ENCODE results near the gene INSC. TPM values are rescaled to one million over a fixed set of nuclear protein-coding genes. Genes with fewer than 3 reads are reported as not detected.

The INSC gene
- polyA plus RNA-seq, 4 donors: 0.50 to 0.86 (median 0.76) TPM

- no peak for DNase-seq (ENCODE audit: low read depth in 4 of 4, low spot score in 3 of 4)
These were observed 6.1 kb upstream of the INSC start for GRCh38 chr11:15108592-15109130.

DNA sequence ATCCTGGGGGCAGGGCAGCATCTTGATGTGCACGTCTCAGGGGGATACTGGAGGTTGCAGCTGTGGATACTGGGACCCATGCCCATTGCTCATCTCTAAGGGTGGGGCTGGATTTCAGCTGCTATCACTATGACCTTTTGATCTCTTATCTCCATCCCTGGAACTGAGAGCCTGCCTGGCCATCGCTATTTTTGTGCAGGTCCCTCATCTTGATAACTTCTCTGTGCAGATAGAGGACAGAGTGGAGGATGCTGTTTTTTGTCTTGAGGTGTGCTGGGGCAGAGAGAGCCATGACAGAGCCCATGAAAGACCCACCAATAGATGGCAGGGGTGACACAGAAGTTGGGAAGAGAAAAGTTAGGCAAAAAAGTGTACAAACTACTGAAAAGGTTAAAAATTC lies 5.1 kb upstream of the INSC start:
- no peak for DNase-seq (ENCODE audit: low read depth in 4 of 4, low spot score in 3 of 4)

DNA sequence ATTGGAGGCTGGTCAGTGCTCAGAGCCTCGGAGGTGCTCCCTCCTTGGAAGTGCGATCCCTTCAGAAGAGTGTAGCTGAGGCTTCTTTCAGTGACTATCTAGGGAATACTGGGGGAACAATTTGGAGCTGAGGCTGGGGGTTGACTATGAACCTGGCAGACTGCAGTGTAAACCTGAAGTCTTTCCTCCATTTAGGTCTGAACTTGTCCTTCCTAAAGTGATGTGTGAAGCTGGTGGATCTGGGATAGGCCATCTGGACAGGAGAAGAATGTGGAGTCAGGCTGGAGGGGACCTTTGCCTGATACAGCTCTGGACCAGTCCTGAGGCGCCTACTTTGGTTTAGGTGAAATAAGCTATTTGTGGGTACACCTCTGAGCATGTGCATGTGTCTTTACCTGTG lies 3.5 kb upstream of the INSC start:
- no peak for DNase-seq (ENCODE audit: low read depth in 4 of 4, low spot score in 3 of 4)

- DNase-seq (ENCODE audit: low read depth in 4 of 4, low spot score in 3 of 4): no peak
These were observed 2.6 kb upstream of the INSC start for GRCh38 chr11:15112131-15112541.

- DNase-seq (ENCODE audit: low read depth in 4 of 4, low spot score in 3 of 4): no peak
These were observed 1.3 kb upstream of the INSC start for GRCh38 chr11:15113381-15113780.

DNA sequence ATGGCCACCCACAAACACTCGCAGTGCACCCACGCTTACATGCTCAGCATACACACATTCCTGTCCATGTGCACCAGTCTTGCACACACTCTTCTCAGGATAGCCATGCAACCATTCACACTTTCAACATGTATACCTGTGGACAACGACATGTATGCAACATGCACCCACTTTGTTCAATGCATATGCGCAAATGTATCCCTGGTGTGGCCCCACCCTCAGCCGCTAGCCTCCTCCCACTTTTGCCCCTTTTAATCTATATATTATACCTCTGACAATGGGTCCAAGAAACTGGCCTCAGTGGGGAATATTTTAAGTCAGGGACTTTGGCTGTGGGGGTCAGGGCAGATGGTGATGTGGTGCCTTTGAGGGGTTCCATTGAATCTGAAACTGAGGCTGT lies 963 bp downstream of the INSC start:
- no peak for DNase-seq (ENCODE audit: low read depth in 4 of 4, low spot score in 3 of 4)

DNA sequence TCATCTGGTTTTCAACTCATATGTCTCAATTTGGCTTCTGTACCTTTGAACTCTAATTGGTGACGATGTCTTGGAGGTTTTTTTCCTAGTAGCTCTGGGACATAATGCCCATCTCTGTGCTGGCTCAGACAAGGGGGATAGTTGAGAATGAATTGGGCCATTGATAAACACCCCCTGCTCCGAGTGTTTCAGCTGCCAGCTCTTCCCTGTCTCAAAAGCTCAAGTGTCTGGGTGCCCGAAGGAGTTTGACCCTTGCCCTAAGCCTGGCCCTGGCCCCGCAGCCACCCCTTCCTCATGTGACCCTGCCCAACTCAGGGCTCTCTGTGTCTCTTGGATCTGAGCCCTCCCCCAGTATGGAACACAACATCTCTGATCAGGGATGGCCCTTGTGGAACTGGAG lies 3.0 kb downstream of the INSC start:
- no peak for DNase-seq (ENCODE audit: low read depth in 4 of 4, low spot score in 3 of 4)

DNA sequence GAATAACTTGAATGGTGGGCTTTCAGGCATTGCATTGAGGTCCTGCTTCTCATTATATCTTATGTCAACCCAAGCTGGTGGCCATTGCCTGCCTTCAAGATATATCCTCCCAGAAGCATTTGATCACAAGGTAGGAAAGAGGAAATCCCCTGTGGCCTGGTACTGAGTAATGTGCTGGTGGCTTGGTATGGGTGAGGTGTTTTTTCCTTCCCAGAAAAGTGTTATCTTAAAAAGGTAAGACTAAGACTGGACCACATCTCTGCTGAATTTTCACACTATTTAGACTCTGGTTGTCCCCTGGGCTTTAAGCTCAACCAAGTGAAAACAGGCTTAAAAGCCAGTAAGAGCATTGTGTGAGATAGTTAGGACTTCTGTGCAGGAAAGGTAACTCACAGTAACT lies 3.7 kb downstream of the INSC start:
- DNase-seq (ENCODE audit: low read depth in 4 of 4, low spot score in 3 of 4): no peak

DNA sequence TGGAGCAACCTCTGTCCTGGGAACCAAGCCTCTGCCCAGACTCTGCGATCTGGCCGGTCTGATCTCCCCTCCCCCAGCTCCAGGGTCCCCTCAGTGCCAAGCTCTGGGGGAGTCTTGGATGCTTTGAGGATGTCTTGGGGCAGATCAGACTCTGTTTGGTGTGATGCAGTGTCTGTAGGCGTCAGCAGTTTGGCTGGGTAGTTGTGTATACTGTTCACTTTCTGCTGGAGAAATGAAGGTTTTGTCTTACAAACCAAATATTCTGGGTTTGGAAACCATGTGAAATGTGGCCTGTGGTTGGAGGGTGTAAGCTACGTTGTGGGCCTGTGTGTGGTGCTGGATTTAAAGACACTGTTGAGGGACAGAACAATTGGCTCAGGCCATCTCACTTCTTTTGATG lies 4.6 kb downstream of the INSC start:
- DNase-seq (ENCODE audit: low read depth in 4 of 4, low spot score in 3 of 4): no peak

DNA sequence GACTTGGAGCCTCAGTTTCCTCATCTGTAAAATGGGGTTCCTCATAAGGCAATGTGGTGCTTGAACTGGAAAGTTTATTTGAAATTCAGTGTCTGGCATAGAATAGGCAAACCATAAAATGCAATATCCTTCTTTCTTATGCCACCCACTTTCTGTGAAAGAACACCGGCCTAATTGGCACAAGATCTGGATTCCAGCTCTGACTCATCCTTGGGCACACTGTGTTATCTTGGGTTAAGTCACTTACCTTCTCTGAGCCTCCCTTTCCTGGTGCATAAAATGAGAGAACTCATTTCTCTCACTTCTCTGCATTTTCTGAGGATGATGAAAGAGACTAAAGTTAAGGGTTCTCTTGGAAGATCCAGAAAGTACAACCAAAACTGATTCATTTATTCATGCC lies 5.1 kb downstream of the INSC start:
- DNase-seq (ENCODE audit: low read depth in 4 of 4, low spot score in 3 of 4): no peak

- DNase-seq (ENCODE audit: low read depth in 4 of 4, low spot score in 3 of 4): no peak
These were observed 9.1 kb downstream of the INSC start for GRCh38 chr11:15123849-15124248.

- no peak for DNase-seq (ENCODE audit: low read depth in 4 of 4, low spot score in 3 of 4)
These were observed 9.8 kb downstream of the INSC start for GRCh38 chr11:15124528-15124927.

- DNase-seq (ENCODE audit: low read depth in 4 of 4, low spot score in 3 of 4): no peak
These were observed 12.6 kb downstream of the INSC start for GRCh38 chr11:15127341-15127740.

GRCh38 chr11:15128621-15129020 lies 13.9 kb downstream of the INSC start:
- no peak for DNase-seq (ENCODE audit: low read depth in 4 of 4, low spot score in 3 of 4)

DNA sequence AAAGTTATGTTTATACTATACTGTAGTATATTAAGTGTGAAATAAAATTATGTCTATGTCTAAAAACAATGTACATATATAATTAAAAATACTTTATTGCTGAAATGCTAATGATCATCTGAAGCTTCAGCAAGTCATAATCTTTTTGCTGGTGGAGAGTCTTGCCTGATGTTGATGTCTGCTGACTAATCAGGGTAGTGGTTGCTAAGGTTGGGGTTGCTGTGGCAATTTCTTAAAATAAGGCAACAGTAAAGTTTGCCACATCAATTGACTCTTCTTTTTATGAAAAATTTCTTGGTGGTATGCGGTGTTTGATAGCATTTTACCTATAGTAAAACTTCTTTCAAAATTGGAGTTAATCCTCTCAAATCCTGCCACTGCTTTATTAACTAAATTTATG lies 21.4 kb downstream of the INSC start:
- DNase-seq (ENCODE audit: low read depth in 4 of 4, low spot score in 3 of 4): no peak

DNA sequence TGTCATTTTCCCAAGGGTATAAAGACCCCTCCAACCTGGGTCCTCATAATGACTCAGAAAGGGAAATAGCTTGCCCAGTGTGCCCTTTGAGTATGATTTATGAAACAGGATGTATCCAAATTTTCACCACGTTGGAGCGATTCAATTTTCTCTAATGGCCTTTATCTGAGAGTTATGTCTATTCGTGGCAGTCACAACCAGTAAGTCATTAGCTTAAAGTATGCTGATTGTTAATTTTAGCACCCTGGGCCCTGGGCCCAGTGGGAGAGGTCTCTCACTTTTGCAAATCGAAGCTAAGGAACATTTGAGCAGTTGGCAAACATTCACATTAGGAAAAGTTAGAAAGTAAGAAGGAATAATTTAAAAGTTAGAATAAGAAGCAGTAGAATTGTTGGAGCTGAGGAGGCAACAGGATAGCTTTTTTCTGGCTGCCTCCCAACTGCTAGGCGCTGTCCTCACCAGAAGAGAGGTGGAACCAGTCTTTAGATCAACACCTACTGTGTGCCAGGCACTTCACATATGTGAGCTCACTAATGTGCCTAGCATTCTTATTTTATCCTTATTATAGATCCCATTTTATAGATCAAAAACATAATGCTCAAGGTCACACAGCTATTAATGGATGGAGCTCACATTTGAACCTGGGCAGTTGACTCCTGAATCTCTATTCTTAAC lies 24.5 kb downstream of the INSC start:
- no peak for DNase-seq (ENCODE audit: low read depth in 4 of 4, low spot score in 3 of 4)

GRCh38 chr11:15139958-15140659 lies 25.4 kb downstream of the INSC start:
- DNase-seq (ENCODE audit: low read depth in 4 of 4, low spot score in 3 of 4): no peak

GRCh38 chr11:15141381-15141780 lies 26.7 kb downstream of the INSC start:
- no peak for DNase-seq (ENCODE audit: low read depth in 4 of 4, low spot score in 3 of 4)

DNA sequence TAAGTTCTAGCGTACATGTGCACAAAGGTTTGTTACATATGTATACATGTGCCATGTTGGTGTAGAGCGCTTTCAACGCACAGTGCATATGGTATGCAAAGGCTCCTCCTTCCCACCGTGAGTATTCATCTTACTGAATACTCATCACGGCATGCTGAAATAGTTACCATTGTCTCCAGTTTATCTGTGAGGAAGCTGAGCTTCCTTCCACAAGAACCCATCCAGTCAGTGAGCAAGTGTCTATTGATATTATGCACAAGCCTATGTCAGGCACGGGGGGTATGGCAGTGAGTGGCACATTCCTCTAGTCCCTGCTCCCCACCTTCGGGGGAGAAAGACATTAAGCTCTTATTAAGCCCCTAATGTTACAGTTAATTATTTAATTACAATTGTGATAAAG lies 28.1 kb downstream of the INSC start:
- DNase-seq (ENCODE audit: low read depth in 4 of 4, low spot score in 3 of 4): no peak

GRCh38 chr11:15143855-15144254 lies 29.1 kb downstream of the INSC start:
- DNase-seq (ENCODE audit: low read depth in 4 of 4, low spot score in 3 of 4): no peak

DNA sequence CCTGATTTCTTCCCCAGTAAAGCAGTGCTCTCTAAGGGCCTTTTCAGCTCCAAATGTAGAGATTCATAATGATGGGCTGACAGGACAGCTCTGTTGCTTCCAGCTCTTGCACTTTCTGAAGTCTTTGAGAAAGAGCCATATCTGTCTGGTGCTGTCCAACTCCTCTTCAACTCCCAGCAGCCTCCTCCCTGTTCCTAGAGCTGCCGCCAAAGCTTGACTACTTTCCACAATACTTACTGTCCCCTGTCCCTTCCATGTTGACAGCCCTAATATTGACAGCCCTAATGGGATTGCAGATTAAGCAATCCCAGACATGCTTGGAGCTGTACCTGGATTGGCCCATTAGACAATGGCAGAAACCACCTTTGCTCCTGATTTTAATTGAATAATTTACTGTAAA lies 29.6 kb downstream of the INSC start:
- no peak for DNase-seq (ENCODE audit: low read depth in 4 of 4, low spot score in 3 of 4)

GRCh38 chr11:15145151-15145550 lies 30.4 kb downstream of the INSC start:
- DNase-seq (ENCODE audit: low read depth in 4 of 4, low spot score in 3 of 4): no peak
